ENCODE data around the gene LCNL1.
A peak's percentile ranks its signal among the peaks of the same experiment; 100 is the strongest.
"Not testable (repeated sequence)": the region's sequence is repeated elsewhere in the genome, so short reads cannot be mapped to it uniquely, and the experiment has no call there.

The LCNL1 gene

DNA sequence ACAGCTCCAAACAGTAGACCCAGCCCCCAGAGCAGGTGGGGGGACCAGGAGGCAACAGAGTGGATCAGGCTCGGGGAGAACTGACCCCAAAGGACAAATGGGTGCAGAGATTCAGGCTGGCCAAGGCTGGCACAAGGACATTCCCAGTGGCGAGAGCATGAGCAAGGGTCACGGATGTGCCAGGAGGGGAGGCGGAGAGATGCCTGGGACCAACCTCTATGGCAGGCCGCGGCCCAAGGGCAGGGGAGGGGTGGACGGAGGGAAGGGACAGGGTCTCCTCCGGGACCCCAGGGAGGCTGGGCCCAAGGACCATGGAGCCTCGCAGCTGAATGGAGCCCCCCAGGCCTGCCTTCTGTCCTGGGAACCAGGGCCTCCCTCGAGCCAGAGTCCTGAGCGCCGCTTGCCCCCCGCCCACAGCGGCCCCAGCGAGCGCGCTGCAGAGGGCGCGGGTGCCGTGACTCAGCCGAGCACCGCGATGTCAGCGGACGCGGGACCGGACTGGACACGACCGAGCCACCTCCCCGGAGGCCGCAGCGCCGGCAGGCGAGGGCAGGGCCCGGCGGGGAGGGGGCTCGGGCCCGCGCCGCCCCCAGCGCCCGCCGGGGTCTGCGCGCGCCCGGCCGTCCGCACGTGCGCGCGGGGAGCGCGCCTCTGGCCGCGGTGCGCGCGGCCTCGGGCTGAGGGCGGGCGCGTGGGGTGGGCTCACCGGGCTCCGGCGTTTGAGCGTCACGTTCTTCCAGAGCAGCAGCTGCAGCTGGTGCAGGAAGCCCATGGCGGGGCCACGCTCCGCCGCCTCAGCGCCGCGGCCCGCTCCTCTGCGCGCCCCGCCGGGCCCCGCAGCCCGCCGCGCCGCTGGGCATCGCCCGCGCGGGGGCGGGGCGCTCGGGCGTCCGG is 44.8 kb downstream of the LCNL1 start, which contains the start of gene ABCA2:
ABCA2 (minus strand) TSS at position 869 of the 894 bp plus-strand sequence; CDS start at position 772, 97 bp downstream.
- Mint-ChIP-seq H3K9me3 (no peaks in the 10 kb centered on the region), H3K27ac (peak within 1 kb of the TSS; percentile 90), H3K27me3 (peaks cover 8% of the 10 kb centered on the region), H3K36me3 (ENCODE audit: low read depth) (peaks cover 16% of the 10 kb centered on the region), H3K4me3 (peak within 1 kb of the TSS; percentile 92), H3K4me1 (ENCODE audit: low read depth) (peaks cover 60% of the 10 kb centered on the region)
- intact Hi-C loops (cut with micrococcal nuclease) = no loop called here

DNA sequence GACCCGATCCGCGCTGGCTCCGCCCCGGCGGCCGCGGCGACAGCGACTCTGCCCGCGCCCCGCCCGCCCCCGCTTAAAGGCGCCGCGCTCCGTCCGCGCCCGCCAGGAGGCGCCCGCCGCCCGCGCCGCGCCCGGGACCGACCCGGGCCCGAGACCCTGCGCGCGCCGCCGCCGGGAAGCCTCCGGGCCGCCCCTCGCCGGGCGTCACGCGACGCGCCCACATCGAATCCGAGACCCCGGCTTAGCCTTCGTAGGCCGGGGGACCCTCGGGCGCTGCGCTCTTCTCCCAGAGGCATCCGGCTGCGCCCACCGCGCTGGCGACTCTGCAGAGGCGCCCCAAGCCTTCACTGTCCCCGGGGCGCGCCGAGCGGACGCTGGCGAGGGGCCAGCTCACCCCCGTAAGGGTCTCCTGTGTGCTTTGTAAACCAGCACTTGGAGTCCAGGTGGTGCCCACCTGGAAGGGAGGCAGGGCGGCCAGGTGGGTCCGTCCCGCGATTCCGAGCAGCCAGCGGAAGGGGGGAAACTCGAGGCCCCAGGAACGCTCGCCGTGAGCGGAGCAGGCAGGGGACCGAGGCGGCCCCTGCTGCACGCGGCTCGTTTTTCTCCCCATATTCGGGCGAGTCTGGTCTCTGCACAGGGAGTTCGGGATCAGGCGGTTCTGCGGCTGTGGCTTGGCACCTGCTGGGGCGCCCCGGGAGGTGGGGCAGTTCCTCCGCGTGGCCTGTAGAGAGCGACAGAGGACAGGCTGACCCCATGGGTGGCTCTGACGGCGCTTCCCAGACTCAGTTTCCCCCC is 45.7 kb downstream of the LCNL1 start:
- peak overlapping the region; percentile 92 for H3K4me3 Mint-ChIP-seq
- H3K27me3 Mint-ChIP-seq = peaks cover 8% of the 10 kb centered on the region
- peaks cover 16% of the 10 kb centered on the region for H3K36me3 Mint-ChIP-seq (ENCODE audit: low read depth)
- peak overlapping the region; percentile 90 for H3K27ac Mint-ChIP-seq
- intact Hi-C loops (cut with micrococcal nuclease) = no loop called here
- no peaks in the 10 kb centered on the region for H3K9me3 Mint-ChIP-seq
- peaks cover 61% of the 10 kb centered on the region for H3K4me1 Mint-ChIP-seq (ENCODE audit: low read depth)

DNA sequence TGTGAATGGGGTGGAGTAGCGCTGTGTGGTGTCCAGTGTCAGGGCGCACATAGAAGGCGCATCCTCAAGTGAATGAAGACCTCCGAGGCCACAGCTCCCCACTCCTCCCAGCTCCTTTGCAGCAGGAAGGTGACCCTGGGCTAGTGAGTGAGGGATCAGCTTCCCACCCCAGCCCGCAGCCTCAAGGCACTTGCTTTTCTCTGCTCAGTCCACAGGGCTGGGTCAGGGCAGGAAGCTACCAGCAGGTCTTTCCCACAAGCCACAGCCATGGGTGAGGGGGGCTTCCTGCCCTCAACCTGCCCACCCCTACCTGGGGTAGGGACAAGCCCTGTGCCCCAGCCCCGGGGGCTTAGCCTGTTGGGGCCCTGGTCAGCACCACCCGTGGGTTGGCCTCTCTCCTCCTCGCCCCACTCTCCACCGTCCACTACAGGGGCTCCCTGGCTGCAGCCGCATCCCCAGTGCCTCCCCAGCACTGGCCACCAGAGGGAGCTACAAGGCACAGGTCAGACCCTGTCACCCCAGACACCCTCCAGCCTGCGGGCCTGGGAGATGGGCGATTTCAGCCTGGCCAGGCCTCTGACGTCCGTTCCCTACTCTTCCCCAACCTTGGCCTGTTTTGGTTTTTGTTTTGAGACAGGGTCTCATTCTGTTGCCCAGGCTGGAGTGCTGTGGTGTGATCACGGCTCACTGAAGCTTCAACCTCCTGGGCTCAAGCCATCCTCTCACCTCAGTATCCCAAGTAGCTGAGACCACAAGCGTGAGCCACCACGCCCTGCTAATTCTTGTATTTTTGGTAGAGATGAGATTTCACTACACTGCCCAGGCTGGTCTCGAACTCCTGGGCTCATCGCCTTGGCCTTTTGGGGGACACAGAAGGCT is 46.5 kb downstream of the LCNL1 start:
- Mint-ChIP-seq H3K9me3 (no peaks in the 10 kb centered on the region), H3K4me3 (peak overlapping the region; percentile 92), H3K27ac (peak overlapping the region; percentile 90), H3K4me1 (ENCODE audit: low read depth) (peaks cover 69% of the 10 kb centered on the region), H3K27me3 (peaks cover 8% of the 10 kb centered on the region), H3K36me3 (ENCODE audit: low read depth) (peaks cover 15% of the 10 kb centered on the region)
- intact Hi-C loops (cut with micrococcal nuclease) = no loop called here

DNA sequence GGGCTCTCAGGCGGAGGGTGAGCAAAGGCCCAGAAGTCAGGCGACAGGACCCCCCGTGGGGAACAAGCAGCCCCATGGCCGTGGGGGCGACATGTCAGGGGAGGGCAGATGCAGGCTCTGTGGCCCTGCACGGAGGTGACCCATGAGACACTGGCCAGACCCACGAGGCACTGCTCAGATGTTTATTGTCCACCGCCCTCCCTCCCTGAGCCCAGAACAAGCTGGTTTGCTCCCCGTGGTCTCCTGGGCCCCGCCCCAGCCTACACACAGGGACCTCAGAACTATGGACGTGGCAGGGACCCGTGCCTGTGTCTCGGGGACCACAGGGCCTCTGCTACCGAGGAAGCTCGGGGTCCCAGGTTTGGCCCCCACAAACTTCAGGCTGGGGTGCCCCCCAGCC is 47.2 kb downstream of the LCNL1 start:
- Mint-ChIP-seq H3K4me1 (ENCODE audit: low read depth) (peaks cover 76% of the 10 kb centered on the region), H3K27ac (peak overlapping the region; percentile 90), H3K9me3 (no peaks in the 10 kb centered on the region), H3K27me3 (peaks cover 8% of the 10 kb centered on the region), H3K4me3 (peak overlapping the region; percentile 92), H3K36me3 (ENCODE audit: low read depth) (peaks cover 21% of the 10 kb centered on the region)
- intact Hi-C loops (cut with micrococcal nuclease) = no loop called here

DNA sequence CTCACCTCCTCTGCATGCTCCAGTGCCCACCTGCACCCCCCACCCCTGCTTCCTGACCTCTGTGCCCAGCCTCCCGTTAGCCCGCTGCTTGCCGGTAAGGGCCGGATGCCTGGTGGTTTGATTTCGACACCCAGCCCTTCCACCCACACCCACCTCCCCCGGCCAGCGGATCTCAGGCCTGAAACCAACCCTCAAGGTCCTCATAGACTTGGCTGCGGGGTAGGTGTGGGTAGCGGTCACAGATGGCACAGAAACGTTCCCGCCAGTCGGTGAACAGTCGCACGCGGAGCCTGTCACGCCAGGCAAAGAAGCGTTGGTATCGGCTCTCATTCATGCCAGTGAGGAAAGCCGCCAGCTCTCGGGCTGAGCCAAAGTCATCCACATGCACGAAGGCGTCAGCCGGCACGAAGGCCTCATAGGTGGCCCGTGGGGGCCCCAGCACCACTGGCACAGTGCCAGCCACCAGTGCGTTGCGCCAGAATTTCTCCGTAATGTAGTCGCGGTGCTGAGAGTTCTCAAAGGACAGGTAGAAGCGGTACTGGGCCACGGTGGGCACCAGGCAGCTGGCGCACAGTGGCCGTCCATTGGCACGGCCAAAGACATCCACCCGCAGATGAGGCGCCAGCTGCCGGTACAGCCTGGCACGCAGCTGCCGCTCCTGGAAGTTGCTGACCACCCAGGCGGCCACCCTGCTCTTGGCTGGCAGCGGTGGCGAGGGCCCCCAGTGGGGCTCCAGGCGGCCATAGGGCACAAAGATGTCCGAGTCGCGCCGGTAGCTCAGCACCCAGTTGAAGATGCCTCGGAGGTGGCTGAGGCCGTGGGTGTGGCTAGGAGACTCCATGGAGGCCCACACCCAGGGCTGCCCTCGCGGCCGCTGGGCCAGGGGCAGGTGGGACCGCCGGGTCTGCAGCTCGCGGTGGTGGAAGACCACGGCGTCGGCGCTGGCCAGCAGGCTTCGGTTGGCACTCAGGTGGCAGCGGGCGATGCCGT is 48.0 kb downstream of the LCNL1 start:
- Mint-ChIP-seq H3K4me3 (peak overlapping the region; percentile 92), H3K9me3 (no peaks in the 10 kb centered on the region), H3K4me1 (ENCODE audit: low read depth) (peaks cover 85% of the 10 kb centered on the region), H3K27ac (peak overlapping the region; percentile 90), H3K27me3 (peaks cover 8% of the 10 kb centered on the region), H3K36me3 (ENCODE audit: low read depth) (peaks cover 29% of the 10 kb centered on the region)
- intact Hi-C loops (cut with micrococcal nuclease) = no loop called here

DNA sequence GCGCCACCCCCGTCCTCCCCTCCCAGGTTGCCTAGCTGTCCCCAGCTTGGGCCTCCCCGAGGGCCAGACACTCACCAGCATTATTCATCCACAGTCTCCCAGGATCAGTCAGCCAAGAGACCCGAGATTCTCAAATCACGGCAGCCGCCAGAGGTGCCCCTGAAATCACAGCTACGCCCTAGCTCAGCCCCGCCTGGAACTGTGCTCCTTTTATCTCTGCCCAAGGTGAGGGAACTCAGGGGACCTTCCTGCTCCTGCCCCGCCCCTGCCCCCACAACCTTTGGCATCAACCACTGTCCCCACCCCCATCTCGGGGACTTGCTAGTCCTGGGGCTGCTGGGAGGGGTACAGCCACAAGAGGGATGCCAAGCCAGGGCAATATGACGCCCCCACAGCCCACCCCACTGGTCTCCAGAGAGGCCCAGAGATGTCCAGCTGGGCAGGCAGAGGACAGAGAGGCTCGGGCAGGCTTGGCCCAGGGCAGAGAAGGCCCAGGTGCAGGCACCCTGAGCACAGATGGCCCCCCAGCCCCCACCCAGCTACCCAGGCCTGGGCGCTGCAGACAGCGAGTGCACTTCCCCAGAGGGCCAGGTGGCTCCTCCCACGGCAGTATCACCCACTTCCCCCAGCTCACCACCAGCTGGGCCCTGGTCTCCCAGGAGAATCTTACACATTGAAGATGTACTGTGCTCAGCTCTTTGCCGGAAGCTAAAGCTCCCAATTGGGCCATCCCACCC is 49.3 kb downstream of the LCNL1 start, which contains the start of gene FUT7:
FUT7 (minus strand) TSS at position 185 of the 737 bp plus-strand sequence; CDS start at position 88, 97 bp downstream.
- intact Hi-C loops (cut with micrococcal nuclease) = no loop called here
- peaks cover 3% of the 10 kb centered on the region for H3K27me3 Mint-ChIP-seq
- no peaks in the 10 kb centered on the region for H3K9me3 Mint-ChIP-seq
- H3K36me3 Mint-ChIP-seq (ENCODE audit: low read depth) = peaks cover 42% of the 10 kb centered on the region
- peaks cover 89% of the 10 kb centered on the region for H3K4me1 Mint-ChIP-seq (ENCODE audit: low read depth)
- H3K27ac Mint-ChIP-seq = peak within 1 kb of the TSS; percentile 90
- peak within 1 kb of the TSS; percentile 92 for H3K4me3 Mint-ChIP-seq

DNA sequence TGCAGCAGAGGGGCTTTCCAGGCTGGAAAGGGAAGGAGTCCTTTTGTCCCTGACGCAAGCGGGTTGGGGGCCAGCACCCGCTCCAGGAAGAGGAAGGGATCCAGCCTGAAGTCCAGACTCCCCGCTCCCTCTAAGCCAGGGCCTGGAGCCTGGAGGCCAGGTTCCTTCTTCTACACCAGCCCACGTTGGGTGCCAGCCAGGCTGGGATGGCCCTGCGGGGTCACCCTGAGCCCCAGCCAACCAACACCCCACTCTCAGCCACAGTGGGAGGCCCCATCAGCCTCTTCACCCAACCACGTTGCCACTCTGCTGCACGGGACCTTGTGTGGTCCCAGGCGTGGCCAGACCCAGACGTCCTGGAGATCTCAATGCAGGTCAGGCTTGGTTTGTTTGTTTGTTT is 50.1 kb downstream of the LCNL1 start:
- Mint-ChIP-seq H3K4me1 (ENCODE audit: low read depth) (peaks cover 87% of the 10 kb centered on the region), H3K27me3 (no peaks in the 10 kb centered on the region), H3K9me3 (no peaks in the 10 kb centered on the region), H3K4me3 (peak overlapping the region; percentile 92), H3K36me3 (ENCODE audit: low read depth) (peaks cover 50% of the 10 kb centered on the region), H3K27ac (peak overlapping the region; percentile 90)
- intact Hi-C loops (cut with micrococcal nuclease) = no loop called here

DNA sequence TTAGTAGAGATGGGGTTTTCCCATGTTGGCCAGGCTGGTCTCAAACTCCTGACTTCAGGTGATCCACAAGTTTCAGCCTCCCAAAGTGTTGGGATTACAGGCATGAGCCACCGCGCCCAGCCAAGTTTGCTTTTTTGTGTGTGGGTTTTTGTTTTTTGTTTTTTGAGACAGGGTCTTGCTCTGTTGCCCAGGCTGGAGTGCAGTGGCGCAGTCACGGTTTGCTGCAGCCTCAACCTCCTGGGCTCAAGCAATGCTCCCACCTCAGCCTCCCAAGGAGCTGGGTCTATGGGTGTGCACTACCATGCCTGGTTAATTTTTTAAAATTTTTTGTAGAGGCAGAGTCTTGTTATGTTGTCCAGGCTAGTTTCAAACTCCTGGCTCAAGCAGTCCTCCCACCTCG is 50.7 kb downstream of the LCNL1 start:
- peaks cover 56% of the 10 kb centered on the region for H3K36me3 Mint-ChIP-seq (ENCODE audit: low read depth)
- intact Hi-C loops (cut with micrococcal nuclease); H3K27me3 Mint-ChIP-seq; H3K9me3 Mint-ChIP-seq: not testable (repeated sequence)
- peak overlapping the region; percentile 90 for H3K27ac Mint-ChIP-seq
- peak overlapping the region; percentile 92 for H3K4me3 Mint-ChIP-seq
- H3K4me1 Mint-ChIP-seq (ENCODE audit: low read depth) = peaks cover 87% of the 10 kb centered on the region

DNA sequence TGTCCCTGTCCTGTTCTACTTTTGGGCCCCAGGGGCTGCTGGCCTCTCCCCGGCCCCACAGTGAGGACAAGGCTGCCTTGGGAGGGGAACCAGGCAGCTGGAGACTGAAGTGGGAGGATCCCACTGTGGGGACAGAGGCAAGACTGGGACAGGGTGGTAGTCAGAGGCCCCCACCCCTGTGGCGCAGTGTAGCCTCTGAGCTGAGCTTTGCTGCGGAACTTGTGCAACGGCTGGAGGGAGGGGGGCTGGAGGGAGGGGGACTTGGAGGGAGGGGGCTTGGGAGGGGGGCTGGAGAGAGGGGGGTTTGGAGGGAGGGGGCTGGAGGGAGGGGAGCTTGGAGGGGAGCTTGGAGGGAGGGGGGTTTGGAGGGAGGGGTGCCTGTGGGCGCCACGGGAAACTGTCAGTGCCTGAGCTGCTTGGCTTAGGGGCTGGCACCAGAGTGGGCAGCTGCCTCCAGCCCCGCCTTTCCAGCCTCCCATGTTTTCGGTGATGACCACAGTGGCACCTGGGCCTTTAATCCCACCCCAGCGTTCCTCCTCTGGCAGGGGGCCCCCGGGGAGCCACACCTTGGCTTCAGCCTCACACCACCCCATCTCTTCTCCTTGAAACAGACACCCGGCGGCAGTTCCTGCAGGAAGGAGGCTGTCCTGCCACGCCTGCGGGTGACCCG is 51.4 kb downstream of the LCNL1 start:
- no peaks in the 10 kb centered on the region for H3K9me3 Mint-ChIP-seq
- intact Hi-C loops (cut with micrococcal nuclease) = loop anchor here (2.0 kb wide), 1 partner anchor 247 kb away; no protein-coding TSS in a partner anchor
- H3K27ac Mint-ChIP-seq = peak overlapping the region; percentile 90
- H3K27me3 Mint-ChIP-seq = peaks cover 2% of the 10 kb centered on the region
- H3K36me3 Mint-ChIP-seq (ENCODE audit: low read depth) = peaks cover 62% of the 10 kb centered on the region
- peak overlapping the region; percentile 92 for H3K4me3 Mint-ChIP-seq
- peaks cover 85% of the 10 kb centered on the region for H3K4me1 Mint-ChIP-seq (ENCODE audit: low read depth)

DNA sequence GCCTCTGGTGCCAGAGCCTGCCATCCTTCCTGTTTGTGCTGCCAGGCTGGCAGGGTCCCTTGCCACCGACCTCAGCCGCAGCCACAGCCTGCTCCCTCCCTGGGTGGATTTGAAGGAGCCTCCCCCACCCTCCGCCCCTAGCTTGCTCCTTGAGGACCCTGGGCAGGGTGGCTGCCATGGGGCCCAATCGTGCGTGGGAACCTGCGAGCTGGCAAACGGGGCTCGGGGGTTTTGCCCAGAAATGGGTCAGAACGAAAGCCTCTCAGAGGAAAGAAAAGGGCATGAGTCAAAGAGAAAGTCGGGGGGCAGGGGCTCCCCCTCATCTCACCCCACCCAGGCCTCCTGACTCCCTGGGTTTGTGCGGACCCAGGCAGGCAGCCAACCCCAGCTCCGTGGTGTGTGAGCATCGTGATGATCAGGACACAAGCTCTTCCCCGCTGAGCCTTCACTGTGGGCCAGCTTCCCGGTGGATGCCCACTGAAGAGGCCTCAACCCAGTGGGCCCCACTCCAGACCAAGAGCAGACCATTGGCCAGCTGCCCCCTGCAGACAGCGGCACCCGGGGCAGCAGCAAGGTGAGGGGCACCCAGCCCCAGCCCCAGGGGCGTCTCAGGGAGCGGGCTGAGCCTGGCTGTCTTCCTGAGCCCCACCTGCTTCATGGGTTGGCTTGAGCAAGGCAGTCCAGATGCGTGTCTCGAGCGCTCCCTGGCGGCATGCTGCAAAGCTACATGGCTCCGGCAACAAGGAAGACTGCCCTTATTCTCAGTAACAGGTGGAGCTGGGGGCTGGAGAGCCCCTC is 52.1 kb downstream of the LCNL1 start:
- peak overlapping the region; percentile 80 for H3K4me3 Mint-ChIP-seq
- intact Hi-C loops (cut with micrococcal nuclease) = loop anchor here (1.0 to 2.0 kb wide), 2 partner anchors 87 to 248 kb away; no protein-coding TSS in a partner anchor
- H3K36me3 Mint-ChIP-seq (ENCODE audit: low read depth) = peaks cover 62% of the 10 kb centered on the region
- peaks cover 78% of the 10 kb centered on the region for H3K4me1 Mint-ChIP-seq (ENCODE audit: low read depth)
- no peaks in the 10 kb centered on the region for H3K9me3 Mint-ChIP-seq
- peak overlapping the region; percentile 90 for H3K27ac Mint-ChIP-seq
- peaks cover 2% of the 10 kb centered on the region for H3K27me3 Mint-ChIP-seq
